Gastroesophageal sphincter (tissue), 3 donors: ENCODE data around the gene ARHGEF6.

Experiments used
- EP300 ChIP-seq: sonication (generic); formaldehyde crosslinking; IDR thresholded peaks from one replicate; pipeline ENCODE4 v1.6.1; 2017; ENCODE audit warnings: antibody characterized with exemption, mild to moderate bottlenecking
- POLR2A ChIP-seq, 2 donors: fragments of 450-650 bp; IDR thresholded peaks; one replicate each; pipeline ENCODE4 v1.6.1; 2017; ENCODE audit warnings: antibody characterized with exemption in 2 of 2, mild to moderate bottlenecking in 2 of 2, moderate library complexity in 1 of 2
- POLR2AphosphoS5 ChIP-seq: sonication (generic); formaldehyde crosslinking; IDR thresholded peaks from one replicate; pipeline ENCODE4 v1.6.1; 2017; ENCODE audit warnings: antibody characterized with exemption
- TF ChIP-seq, protein P1 (sequence below), 4 experiments: fragments of 200-600 bp in 2 of 4; fragments of 450-650 bp in 2 of 4; sonication (generic) in 1 of 4; IDR thresholded peaks; one replicate each; pipeline ENCODE4 v1.5.1; 2017 to 2019; ENCODE audit warnings: antibody characterized with exemption in 4 of 4, mild to moderate bottlenecking in 2 of 4, moderate library complexity in 2 of 4

DNA sequence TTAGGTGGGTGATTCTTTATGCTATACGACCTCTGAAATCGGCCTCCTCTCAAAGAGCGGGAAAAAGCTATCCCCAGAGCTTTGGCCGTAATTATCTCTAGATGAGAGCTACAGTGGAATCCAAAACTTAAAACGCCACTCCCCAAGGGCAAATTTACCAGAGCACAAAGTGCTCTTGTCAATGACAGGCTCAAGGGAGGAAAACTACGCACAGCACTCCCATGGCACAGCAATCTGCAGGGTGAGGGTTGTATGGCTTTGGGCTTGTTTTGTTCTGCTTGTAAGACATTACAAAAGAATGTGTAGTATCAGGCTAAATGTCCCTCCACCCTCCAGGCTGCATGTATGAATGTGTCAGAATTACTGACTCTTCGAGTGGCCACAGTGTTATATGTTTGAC, 44.0 kb downstream of the ARHGEF6 start:
- TF ChIP-seq, protein P1, sequence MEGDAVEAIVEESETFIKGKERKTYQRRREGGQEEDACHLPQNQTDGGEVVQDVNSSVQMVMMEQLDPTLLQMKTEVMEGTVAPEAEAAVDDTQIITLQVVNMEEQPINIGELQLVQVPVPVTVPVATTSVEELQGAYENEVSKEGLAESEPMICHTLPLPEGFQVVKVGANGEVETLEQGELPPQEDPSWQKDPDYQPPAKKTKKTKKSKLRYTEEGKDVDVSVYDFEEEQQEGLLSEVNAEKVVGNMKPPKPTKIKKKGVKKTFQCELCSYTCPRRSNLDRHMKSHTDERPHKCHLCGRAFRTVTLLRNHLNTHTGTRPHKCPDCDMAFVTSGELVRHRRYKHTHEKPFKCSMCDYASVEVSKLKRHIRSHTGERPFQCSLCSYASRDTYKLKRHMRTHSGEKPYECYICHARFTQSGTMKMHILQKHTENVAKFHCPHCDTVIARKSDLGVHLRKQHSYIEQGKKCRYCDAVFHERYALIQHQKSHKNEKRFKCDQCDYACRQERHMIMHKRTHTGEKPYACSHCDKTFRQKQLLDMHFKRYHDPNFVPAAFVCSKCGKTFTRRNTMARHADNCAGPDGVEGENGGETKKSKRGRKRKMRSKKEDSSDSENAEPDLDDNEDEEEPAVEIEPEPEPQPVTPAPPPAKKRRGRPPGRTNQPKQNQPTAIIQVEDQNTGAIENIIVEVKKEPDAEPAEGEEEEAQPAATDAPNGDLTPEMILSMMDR (IDR thresholded peaks at IDR 0.05) = no peak
- no peak for TF ChIP-seq POLR2A (IDR thresholded peaks at IDR 0.05)
- TF ChIP-seq POLR2AphosphoS5 = no peak
- TF ChIP-seq EP300 = no peak
